IPS-18a (cell line): ENCODE measurements around the gene VPS26B.
"Not testable (repeated sequence)": the region's sequence is repeated elsewhere in the genome, so short reads cannot be mapped to it uniquely, and the experiment has no call there.

Experiments
- H3K27ac ChIP-seq: one replicate; pipeline ENCODE4 v1.5.1; 2013; ENCODE audit warnings: low read length
- H3K27me3 ChIP-seq: one replicate; pipeline ENCODE4 v1.6.1; 2013; ENCODE audit warnings: mild to moderate bottlenecking, low read length; ENCODE audit not compliant: control insufficient read depth, insufficient read depth
- H3K36me3 ChIP-seq: one replicate; pipeline ENCODE4 v1.6.1; 2013; ENCODE audit warnings: low read depth, low read length; ENCODE audit not compliant: control insufficient read depth
- H3K4me1 ChIP-seq: one replicate; pipeline ENCODE4 v1.6.1; 2013; ENCODE audit warnings: low read depth, low read length; ENCODE audit not compliant: control insufficient read depth
- H3K4me3 ChIP-seq: one replicate; pipeline ENCODE4 v1.5.1; 2013; ENCODE audit warnings: low read length
- H3K9ac ChIP-seq: one replicate; pipeline ENCODE4 v1.6.1; 2013; ENCODE audit warnings: mild to moderate bottlenecking, low read length, moderate library complexity
- H3K9me3 ChIP-seq: one replicate; pipeline ENCODE4 v1.6.1; 2013; ENCODE audit warnings: low read depth, low read length; ENCODE audit not compliant: control insufficient read depth

VPS26B gene

DNA sequence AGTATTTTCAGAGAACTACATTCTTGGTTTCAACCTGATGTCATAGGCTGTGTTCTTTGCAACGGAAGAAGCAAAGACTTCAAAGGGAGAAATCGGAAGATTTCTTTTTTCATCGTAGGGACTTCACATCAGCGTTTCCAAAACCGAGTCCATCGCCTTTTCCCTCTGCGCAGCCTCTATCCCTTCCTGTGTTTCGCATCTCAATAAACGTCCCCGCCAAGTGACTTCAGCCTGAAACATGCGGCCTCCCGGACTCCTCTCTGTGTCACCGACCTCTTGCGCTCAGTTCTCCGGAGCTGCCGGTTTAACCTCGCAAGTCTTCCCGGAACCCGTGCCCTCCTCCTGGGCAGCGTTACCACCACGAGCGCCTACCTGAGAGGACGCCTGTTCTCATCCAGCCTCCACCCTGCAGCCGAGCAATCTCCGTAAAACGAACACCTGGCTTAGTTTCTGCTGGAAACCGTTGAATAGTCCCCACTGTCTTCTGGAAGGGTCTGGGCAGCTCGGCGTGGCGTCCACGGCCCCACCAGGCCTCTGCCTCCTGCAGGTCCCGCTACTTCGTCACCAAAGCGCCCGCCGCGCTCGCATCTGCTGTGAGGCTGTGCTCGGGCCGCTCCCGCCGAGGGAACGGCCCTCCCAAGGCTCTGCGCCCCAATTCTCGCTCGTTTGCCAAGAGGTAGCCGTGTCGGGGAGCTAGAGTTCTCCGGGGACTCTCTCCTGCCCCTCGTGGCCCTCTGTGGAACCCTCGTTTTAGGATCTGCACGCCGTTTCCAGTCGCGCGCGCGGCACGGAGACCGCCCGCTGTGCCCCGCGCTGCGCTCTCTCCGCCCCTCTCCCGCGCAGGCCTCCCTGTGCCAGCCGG, 51.3 kb downstream of the VPS26B start, which contains the start of gene GLB1L3:
TSS of gene GLB1L3 (plus strand) at position 846 of the 862 bp plus-strand sequence. CDS start 362 bp downstream, outside the sequence.
- Histone ChIP-seq H3K9ac (peak within 1 kb of the TSS; percentile 82), H3K4me3 (peak within 1 kb of the TSS; percentile 86), H3K36me3 (no peaks in the 10 kb centered on the region), H3K9me3 (no peaks in the 10 kb centered on the region), H3K4me1 (peaks cover 25% of the 10 kb centered on the region), H3K27ac (peak within 1 kb of the TSS; percentile 41), H3K27me3 (peaks cover 39% of the 10 kb centered on the region)

DNA sequence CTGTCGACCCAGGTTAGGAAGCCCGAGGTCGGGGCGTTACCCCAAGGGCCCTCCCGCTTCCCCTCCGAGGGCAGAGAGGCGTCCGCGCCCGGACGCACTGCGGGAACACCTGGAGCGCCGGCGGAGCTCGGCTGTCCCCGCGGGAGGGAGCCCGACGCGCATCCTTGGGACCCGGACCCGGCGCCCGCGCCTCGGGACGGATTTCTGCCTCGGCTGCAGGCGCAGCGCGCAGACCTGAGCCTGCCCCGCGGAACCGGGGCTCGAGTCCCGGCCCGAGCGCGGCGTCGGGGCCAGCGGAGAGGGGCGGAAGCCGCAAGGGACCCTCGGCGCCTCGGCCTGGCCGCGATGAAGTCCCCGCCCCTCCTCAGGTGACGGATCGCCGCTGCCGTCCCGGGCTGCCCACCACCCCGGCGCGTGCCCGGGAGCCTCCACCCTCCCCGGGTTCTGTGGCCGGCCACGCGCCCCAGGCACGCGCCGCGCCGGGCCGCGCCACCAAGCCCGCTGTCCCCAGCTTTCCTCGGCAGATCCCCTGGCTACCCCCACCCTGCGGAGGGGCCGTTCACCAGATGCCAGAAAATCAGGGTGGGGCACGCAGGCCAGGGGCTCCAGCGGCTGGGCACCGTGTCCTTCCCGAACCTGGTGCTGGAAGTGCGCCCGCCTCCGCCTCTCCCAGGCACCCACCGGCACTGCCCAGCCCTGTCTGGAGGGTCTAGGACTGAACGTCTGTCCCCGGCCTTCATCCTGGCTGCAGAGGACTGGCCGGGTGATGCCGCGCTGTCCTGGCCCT, 52.1 kb downstream of the VPS26B start:
- Histone ChIP-seq H3K36me3 (no peaks in the 10 kb centered on the region), H3K4me1 (peaks cover 22% of the 10 kb centered on the region), H3K9ac (peak overlapping the region; percentile 82), H3K27me3 (peaks cover 39% of the 10 kb centered on the region), H3K27ac (no peak overlapping the region), H3K9me3 (no peaks in the 10 kb centered on the region), H3K4me3 (peak overlapping the region; percentile 86)

DNA sequence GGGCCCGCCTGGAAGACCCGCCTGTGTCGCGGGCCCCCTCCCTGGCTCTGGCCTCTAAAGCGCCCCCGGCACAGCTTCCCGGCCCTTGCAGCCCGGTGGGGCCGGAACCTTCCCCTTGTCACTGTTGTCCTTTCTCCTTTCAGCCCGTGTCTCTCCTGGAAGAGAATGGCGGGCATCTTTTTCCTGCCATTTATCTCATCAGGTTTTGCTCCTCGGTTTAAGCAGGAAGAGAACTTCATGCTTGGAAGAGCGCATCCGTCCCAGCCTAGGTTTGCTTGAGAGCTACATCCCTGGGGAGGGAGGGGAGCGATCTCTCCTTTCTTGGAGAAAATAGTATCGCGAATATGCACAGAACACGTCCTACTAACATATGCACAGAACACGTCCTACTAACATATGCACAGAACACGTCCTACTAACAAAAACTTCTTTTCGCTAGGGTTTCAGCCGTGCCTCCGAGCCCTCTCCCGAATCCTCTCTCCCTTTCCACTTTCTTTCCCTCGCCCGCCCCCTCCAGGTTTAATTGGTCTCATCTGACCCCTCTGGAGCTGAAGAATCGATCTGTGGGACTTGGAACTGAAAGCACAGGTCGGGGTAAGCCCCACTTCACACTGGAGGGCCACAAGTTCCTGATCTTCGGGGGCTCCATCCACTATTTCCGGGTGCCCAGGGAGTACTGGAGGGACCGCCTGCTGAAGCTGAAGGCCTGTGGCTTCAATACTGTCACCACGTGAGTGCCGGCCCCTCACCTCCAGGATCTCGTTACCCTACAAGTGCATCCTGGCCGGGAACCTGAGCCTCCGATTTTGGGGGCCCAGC, 52.9 kb downstream of the VPS26B start:
- peaks cover 39% of the 10 kb centered on the region for H3K27me3 ChIP-seq
- H3K9ac ChIP-seq = peak overlapping the region; percentile 82
- peaks cover 13% of the 10 kb centered on the region for H3K4me1 ChIP-seq
- no peaks in the 10 kb centered on the region for H3K9me3 ChIP-seq
- H3K36me3 ChIP-seq = no peaks in the 10 kb centered on the region
- peak overlapping the region; percentile 86 for H3K4me3 ChIP-seq
- no peak overlapping the region for H3K27ac ChIP-seq

DNA sequence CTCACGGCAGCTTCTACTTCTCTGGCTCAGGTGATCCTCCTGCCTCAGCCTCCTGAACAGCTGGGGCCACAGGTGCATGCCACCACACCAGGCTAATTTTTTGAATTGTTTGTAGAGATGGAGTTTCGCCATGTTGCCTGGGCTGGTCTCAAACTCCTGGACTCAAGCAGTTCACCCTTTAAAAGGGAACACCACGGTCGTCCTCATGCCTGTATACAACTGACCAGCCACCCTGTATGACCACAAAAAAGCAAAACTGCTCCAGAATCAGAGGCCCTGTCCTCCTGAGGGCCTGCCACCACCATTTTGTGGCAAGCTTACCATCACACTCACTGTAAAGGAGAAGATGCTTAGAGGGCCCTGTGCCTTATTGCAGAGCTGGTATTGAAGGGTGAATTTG, 53.9 kb downstream of the VPS26B start:
- peak overlapping the region; percentile 86 for H3K4me3 ChIP-seq
- no peaks in the 10 kb centered on the region for H3K36me3 ChIP-seq
- H3K4me1 ChIP-seq = peaks cover 6% of the 10 kb centered on the region
- H3K9me3 ChIP-seq = no peaks in the 10 kb centered on the region
- no peak overlapping the region for H3K27ac ChIP-seq
- no peak overlapping the region for H3K9ac ChIP-seq
- H3K27me3 ChIP-seq = peaks cover 39% of the 10 kb centered on the region

DNA sequence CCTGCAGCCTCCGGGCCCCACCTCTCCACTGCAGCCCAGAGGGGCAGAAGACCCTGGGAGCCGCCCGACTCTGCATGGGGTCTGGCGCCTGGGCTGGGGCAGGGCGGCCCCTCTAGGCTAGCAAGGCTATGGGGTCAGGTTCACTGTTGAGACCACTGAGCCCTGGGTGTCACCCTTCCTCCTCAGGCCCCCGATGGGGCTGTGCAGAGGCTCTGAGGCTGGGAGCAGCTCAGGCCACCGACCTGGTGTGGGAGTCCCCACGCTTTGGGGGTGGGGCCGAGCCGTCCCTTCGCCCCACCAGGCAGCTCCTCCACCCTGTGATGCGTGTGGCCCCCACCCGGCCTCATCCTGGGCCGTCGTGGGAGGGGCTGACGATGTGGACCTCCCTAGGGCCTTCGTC, 57.2 kb downstream of the VPS26B start:
- H3K27ac ChIP-seq, H3K4me3 ChIP-seq, H3K36me3 ChIP-seq, H3K9ac ChIP-seq, H3K9me3 ChIP-seq, H3K4me1 ChIP-seq: not testable (repeated sequence)
- H3K27me3 ChIP-seq = peaks cover 19% of the 10 kb centered on the region

DNA sequence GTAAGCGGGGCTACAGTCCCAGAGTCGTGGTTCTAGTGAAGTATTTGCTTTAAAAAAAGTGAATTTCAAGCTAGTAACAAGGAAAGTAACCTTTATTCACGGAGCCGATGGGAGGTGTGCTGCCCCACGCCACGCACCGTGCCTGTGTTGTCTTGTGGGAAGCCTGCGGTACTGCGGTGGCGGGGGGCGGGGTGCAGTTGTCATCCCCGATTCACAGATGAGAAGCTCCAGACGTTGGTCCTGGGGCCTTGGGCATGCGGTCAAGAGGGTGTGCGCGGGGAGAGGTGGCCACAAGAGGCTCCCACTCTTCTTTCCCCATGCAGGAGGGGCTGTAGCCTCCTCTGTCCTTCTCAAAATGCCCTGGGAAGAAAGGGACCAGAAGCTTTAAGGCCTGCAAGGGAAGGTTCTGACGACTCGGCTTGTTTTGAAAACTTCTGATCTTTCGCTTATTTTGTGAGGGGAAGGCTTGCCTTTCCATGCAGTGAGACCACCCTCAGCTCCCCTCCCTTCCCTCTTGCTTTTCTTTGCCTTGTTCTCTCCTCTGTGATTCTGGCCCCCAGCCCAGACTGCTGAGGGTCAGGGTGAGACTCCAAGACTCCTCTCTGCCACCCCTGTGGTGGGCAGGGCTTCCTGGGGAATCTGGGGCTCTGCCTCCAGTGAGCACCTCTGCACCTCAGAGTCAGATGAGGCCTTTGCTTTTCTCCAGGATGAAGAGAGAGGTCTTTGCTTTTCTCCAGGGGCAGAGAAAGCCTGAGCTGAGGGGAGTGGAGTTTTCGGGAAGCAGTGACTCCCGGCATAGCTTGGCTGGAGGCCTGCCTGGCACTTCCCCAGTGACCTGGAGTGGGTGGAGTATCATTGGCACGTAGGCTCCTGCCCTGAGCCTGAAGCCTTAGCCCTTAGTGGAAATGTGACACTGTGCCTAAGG, 57.9 kb downstream of the VPS26B start:
- Histone ChIP-seq H3K27ac (no peak overlapping the region), H3K9ac (no peak overlapping the region), H3K4me1 (no peaks in the 10 kb centered on the region), H3K27me3 (peaks cover 14% of the 10 kb centered on the region), H3K9me3 (no peaks in the 10 kb centered on the region), H3K36me3 (peaks cover 8% of the 10 kb centered on the region), H3K4me3 (no peak overlapping the region)

DNA sequence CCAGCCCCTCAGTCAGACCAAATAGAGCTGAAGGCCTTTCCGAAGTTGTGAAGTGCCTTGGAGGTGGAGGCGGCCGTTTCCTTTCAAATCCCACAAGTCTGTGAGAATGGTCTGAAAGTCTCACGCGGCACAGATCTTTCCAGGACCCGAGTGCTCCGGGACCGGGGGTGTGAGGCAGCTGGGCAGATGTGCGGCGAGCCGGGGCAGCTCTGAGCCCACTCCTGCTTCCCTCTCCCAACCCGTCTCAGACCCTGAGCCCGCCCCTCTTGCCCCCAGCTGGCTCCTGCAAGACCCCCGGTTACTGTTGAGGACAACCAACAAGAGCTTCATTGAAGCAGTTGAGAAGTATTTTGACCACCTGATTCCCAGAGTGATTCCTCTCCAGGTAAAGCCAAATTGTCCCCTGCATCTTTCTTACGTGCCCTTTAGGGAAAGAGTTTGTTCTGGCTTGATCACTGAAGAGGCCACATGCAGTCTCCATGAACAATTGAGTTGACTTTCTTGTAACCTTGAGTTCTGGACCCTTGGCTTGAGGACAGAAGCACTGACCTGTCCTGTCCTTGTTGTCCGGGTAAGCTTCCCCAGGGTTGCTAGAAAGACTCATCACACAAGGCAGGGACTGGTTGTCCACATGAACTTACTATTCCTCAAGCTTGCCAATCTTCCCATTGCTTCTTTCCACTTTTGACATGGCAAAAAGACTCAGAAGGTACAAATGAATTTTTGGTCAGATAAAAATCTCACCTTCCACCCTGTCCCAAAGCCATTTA, 59.2 kb downstream of the VPS26B start:
- peaks cover 8% of the 10 kb centered on the region for H3K36me3 ChIP-seq
- no peak overlapping the region for H3K4me3 ChIP-seq
- H3K9me3 ChIP-seq = no peaks in the 10 kb centered on the region
- H3K9ac ChIP-seq = no peak overlapping the region
- no peak overlapping the region for H3K27ac ChIP-seq
- peaks cover 1% of the 10 kb centered on the region for H3K27me3 ChIP-seq
- H3K4me1 ChIP-seq = no peaks in the 10 kb centered on the region

DNA sequence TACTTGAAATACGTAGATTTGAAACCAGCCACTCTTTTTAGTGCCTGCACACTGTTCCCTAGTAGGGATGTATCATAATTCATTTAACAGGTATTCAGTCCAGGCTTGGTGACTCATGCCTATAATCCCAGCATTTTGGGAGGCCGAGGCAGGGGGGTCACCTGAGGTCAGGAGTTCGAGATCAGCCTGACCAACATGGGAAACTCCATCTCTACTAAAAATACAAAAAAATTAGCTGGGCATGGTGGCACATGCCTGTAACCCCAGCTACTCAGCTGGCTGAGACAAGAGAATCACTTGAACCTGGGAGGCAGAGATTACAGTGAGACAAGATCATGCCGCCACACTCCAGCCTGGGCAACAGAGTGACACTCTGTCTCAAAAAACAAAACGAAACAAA, 59.9 kb downstream of the VPS26B start:
- not testable (repeated sequence) for H3K4me1 ChIP-seq, H3K9ac ChIP-seq, H3K27ac ChIP-seq, H3K4me3 ChIP-seq, H3K36me3 ChIP-seq, H3K9me3 ChIP-seq, H3K27me3 ChIP-seq

DNA sequence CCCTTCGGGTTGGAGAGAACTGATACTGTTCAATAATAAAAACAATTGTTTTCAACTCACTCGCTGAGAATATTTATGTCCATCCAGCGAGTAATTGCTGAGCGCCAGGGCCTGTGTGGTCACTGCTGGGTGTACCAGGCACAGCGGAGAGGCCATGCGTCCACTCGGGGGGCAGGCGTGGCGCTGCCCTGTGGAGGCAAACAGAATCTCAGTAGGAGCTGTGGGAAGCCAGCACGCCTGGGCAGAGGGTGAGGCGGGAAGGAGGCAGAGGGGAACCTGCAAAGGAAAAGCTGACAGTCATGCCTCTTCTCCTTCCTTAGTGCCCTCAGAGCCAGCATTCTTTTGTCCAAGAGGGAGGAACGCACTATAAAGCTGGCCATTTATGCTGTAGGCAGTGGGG, 63.1 kb downstream of the VPS26B start:
- Histone ChIP-seq H3K27me3 (no peaks in the 10 kb centered on the region), H3K9ac (no peak overlapping the region), H3K9me3 (no peaks in the 10 kb centered on the region), H3K4me1 (no peaks in the 10 kb centered on the region), H3K4me3 (no peak overlapping the region), H3K27ac (no peak overlapping the region), H3K36me3 (peaks cover 11% of the 10 kb centered on the region)

DNA sequence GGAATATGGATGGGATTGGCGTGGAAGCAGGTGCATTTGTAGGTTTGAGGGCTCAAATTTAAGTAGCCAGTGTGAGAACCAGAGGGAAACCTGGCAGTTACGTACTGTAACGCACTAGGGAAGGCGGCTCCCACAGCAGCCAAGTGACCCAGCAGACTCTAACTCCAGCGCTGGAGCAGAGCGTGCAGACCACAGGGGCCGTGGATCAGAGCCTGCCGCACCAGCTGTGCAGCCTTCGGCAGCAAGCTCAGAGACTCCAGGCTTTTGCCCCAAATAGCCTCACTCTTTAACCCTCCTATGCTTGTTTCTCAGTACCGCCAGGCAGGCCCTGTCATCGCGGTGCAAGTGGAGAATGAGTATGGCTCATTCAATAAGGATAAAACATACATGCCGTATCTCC, 64.0 kb downstream of the VPS26B start:
- Histone ChIP-seq H3K36me3 (peaks cover 11% of the 10 kb centered on the region), H3K4me1 (no peaks in the 10 kb centered on the region), H3K4me3 (no peak overlapping the region), H3K9ac (no peak overlapping the region), H3K27ac (no peak overlapping the region), H3K27me3 (no peaks in the 10 kb centered on the region), H3K9me3 (no peaks in the 10 kb centered on the region)
